ENCODE measurements around the gene YAP1.

DNA sequence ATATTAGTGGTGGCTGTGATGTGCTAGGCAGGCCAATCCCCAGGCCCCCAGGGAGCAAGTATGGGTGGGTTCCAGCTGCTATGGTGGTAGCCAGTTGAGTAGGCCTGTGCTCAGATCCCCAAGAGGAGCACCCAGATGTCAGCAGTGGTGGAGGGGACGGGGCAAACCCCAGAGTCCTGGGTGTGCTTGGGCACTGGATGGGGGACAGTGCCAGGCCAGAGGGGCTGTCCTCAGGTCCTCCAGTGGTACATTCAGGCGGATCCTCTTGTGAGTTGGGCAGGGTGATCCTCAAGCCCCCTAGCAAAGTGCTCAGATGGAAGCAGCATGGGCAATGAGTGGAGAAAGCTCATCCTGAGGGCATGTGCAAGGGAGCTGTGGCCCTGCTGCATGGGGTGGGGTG lies 37.0 kb upstream of the YAP1 start:
- TF ChIP-seq, protein P1, sequence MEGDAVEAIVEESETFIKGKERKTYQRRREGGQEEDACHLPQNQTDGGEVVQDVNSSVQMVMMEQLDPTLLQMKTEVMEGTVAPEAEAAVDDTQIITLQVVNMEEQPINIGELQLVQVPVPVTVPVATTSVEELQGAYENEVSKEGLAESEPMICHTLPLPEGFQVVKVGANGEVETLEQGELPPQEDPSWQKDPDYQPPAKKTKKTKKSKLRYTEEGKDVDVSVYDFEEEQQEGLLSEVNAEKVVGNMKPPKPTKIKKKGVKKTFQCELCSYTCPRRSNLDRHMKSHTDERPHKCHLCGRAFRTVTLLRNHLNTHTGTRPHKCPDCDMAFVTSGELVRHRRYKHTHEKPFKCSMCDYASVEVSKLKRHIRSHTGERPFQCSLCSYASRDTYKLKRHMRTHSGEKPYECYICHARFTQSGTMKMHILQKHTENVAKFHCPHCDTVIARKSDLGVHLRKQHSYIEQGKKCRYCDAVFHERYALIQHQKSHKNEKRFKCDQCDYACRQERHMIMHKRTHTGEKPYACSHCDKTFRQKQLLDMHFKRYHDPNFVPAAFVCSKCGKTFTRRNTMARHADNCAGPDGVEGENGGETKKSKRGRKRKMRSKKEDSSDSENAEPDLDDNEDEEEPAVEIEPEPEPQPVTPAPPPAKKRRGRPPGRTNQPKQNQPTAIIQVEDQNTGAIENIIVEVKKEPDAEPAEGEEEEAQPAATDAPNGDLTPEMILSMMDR (IDR thresholded peaks at IDR 0.05; ENCODE audit: insufficient read depth, low read length, poor library complexity, severe bottlenecking), result no peak
- no peak for TF ChIP-seq EZH2phosphoT487 (conservative IDR thresholded peaks at IDR 0.05; ENCODE audit: low read length)
